Measurements from ENCODE around the gene KRT9.

DNA sequence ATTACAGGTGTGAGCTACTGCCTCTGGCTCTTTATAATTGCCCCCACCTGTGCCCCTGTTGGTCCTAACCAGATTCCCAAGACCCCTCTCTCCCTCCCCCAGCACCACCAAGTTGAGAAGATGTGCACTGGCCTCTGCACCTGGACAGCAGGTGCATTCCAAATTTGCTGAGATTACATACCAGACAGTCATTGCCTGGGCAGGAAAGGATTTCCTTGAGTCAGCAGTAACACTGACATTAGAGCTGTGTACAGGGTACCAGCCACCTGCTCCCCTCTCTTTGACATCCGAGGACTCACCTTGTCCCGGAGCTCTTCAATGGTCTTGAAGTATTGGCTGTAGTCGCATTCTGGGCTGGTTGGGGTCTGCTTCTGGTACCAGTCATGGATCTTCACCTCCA lies 53.8 kb downstream of the KRT9 start:
- TF ChIP-seq RAD21 (IDR thresholded peaks at IDR 0.05; ENCODE audit: insufficient read depth, low read depth, low read length) (no peak), SIN3A (IDR thresholded peaks at IDR 0.05; ENCODE audit: low read depth, low read length) (no peak), FOS (IDR thresholded peaks at IDR 0.05; ENCODE audit: borderline replicate concordance, extremely low read depth, insufficient read length) (no peak), POLR2AphosphoS2 (IDR thresholded peaks at IDR 0.05; ENCODE audit: low read depth, low read length) (no peak), RCOR1 (conservative IDR thresholded peaks at IDR 0.05; ENCODE audit: low read depth, low read length) (no peak), ZZZ3 (IDR thresholded peaks at IDR 0.05; ENCODE audit: control insufficient read depth, insufficient read length, low read depth) (no peak), MXI1 (IDR thresholded peaks at IDR 0.05; ENCODE audit: low read depth, low read length) (no peak), CHD2 (IDR thresholded peaks at IDR 0.05; ENCODE audit: borderline replicate concordance, low read depth, low read length) (no peak), SMAD1 (IDR thresholded peaks at IDR 0.05; ENCODE audit: low read depth, partially characterized antibody) (no peak), MYB (IDR thresholded peaks at IDR 0.05; ENCODE audit: borderline replicate concordance, low read depth, low read length) (no peak)
- TF ChIP-seq, protein P1, sequence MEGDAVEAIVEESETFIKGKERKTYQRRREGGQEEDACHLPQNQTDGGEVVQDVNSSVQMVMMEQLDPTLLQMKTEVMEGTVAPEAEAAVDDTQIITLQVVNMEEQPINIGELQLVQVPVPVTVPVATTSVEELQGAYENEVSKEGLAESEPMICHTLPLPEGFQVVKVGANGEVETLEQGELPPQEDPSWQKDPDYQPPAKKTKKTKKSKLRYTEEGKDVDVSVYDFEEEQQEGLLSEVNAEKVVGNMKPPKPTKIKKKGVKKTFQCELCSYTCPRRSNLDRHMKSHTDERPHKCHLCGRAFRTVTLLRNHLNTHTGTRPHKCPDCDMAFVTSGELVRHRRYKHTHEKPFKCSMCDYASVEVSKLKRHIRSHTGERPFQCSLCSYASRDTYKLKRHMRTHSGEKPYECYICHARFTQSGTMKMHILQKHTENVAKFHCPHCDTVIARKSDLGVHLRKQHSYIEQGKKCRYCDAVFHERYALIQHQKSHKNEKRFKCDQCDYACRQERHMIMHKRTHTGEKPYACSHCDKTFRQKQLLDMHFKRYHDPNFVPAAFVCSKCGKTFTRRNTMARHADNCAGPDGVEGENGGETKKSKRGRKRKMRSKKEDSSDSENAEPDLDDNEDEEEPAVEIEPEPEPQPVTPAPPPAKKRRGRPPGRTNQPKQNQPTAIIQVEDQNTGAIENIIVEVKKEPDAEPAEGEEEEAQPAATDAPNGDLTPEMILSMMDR (IDR thresholded peaks at IDR 0.05 in 2 of 3, conservative IDR thresholded peaks at IDR 0.05 in 1 of 3; ENCODE audit: control insufficient read depth in 2 of 3, extremely low read depth in 1 of 3, insufficient read depth in 1 of 3, low read depth in 3 of 3, low read length in 3 of 3): no peak
